ENCODE data around the gene BTBD9. TPM values are rescaled to one million over a fixed set of nuclear protein-coding genes. Genes with fewer than 3 reads are reported as not detected.

BTBD9 gene
- polyA plus RNA-seq, 1 experiment: 5.4 TPM

DNA sequence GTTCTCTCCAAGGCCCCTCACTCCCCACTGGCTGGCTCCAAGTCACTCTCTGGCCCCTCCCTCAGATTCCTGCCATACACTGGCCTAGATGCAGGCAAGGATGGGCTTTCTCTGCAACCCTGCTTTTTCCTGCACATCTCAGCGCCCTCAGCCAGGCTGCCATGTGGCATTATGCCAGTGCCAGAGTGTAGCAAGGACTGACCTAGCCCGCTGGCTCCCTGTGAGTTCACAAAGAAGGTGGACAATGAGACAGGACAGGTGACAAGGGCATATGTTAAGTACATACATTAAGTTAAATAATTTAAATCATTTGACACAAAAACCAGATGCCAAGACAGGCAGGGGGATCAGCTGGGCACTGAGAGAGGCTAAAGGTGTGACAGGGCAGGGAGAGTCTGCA, 425.6 kb downstream of the BTBD9 start:
- TF ChIP-seq CTCF (IDR thresholded peaks at IDR 0.05; ENCODE audit: insufficient read depth, low read depth, low read length): no peak
- no peak for DNase-seq (ENCODE audit: low read depth)
- Histone ChIP-seq H3K27me3 (ENCODE audit: control insufficient read depth, insufficient read depth, low read length) (no peaks in the 10 kb centered on the region), H3K4me3 (ENCODE audit: low read depth, low read length) (no peak overlapping the region), H3K36me3 (ENCODE audit: control insufficient read depth, insufficient read depth, low read length) (no peaks in the 10 kb centered on the region)
- CTCF ChIA-PET: no interaction called here
- POLR2A ChIA-PET: no interaction called here

DNA sequence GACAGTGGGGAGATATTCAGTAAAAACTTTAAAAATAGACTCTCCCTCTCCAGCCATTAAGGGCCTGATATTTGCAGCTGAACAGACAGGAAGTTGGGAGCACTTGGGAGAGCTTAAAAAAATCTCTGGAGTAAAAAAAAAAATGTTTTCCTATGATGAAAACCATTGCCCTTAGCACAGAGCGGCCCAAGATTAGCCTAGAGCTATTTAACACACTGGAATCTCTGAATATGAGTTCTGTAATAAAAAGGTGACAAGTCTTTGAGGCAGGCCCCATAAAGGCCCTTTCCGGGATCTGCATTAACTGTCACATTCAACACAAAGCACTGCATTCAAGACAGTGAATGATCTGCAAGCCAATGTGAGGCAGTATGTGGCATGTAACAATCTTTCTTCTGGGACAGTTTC, 426.5 kb downstream of the BTBD9 start:
- no peak for DNase-seq (ENCODE audit: low read depth)
- Histone ChIP-seq H3K4me3 (ENCODE audit: low read depth, low read length) (no peak overlapping the region), H3K36me3 (ENCODE audit: control insufficient read depth, insufficient read depth, low read length) (no peaks in the 10 kb centered on the region), H3K27me3 (ENCODE audit: control insufficient read depth, insufficient read depth, low read length) (no peaks in the 10 kb centered on the region)
- TF ChIP-seq CTCF (IDR thresholded peaks at IDR 0.05; ENCODE audit: insufficient read depth, low read depth, low read length): no peak
- ChIA-PET CTCF (interaction anchor here (0.8 kb wide), 1 partner anchor 30 kb away, joined by 3 read pairs; no protein-coding TSS in a partner anchor), POLR2A (no interaction called here)

DNA sequence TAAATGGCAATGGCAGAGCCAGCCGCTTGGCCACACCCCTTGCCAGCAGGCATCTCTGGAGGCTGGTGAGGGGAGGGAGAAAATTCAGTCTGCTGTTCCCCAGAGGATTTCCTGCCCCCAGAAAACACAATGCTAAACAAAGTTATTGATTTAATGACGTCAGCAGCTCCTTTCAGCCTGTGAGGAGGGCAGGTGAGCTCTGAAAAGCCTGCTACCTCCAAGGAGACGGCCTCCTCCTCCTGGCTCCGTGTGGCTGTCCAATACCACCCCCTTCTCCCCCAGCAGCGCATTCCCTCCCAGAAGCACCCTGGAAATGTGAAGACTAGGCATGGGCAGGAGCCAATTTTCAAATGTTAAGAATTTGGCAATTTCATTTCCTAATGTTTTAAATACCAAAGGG, 427.1 kb downstream of the BTBD9 start:
- ChIA-PET CTCF (interaction anchor here (0.8 kb wide), 1 partner anchor 31 kb away, joined by 3 read pairs; no protein-coding TSS in a partner anchor), POLR2A (no interaction called here)
- no peak overlapping the region for H3K4me3 ChIP-seq (ENCODE audit: low read depth, low read length)
- no peak for TF ChIP-seq CTCF (IDR thresholded peaks at IDR 0.05; ENCODE audit: insufficient read depth, low read depth, low read length)
- H3K27me3 ChIP-seq (ENCODE audit: control insufficient read depth, insufficient read depth, low read length): no peaks in the 10 kb centered on the region
- no peak for DNase-seq (ENCODE audit: low read depth)
- H3K36me3 ChIP-seq (ENCODE audit: control insufficient read depth, insufficient read depth, low read length): no peaks in the 10 kb centered on the region

DNA sequence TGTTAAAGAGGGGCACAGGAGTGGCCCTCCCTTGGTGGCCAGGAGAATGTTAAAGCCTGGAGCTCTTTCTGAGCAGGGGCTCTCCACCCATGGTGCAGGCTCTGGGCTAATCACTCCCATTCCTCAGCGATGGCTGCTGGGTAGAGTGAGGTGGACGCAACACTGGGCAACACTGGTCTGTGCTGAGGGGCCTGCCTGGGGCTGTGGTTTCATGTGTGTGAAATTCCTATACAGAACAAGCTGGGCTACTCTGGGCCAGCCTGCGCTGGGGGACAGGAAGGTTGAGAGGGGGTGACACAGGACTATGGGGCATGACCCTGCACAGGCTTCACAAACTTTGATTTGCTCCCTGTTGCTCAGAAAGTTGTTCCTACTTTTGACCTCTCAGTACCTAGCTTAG, 427.6 kb downstream of the BTBD9 start:
- ChIA-PET CTCF (no interaction called here), POLR2A (no interaction called here)
- no peak for TF ChIP-seq CTCF (IDR thresholded peaks at IDR 0.05; ENCODE audit: insufficient read depth, low read depth, low read length)
- Histone ChIP-seq H3K36me3 (ENCODE audit: control insufficient read depth, insufficient read depth, low read length) (no peaks in the 10 kb centered on the region), H3K27me3 (ENCODE audit: control insufficient read depth, insufficient read depth, low read length) (no peaks in the 10 kb centered on the region), H3K4me3 (ENCODE audit: low read depth, low read length) (no peak overlapping the region)
- no peak for DNase-seq (ENCODE audit: low read depth)

DNA sequence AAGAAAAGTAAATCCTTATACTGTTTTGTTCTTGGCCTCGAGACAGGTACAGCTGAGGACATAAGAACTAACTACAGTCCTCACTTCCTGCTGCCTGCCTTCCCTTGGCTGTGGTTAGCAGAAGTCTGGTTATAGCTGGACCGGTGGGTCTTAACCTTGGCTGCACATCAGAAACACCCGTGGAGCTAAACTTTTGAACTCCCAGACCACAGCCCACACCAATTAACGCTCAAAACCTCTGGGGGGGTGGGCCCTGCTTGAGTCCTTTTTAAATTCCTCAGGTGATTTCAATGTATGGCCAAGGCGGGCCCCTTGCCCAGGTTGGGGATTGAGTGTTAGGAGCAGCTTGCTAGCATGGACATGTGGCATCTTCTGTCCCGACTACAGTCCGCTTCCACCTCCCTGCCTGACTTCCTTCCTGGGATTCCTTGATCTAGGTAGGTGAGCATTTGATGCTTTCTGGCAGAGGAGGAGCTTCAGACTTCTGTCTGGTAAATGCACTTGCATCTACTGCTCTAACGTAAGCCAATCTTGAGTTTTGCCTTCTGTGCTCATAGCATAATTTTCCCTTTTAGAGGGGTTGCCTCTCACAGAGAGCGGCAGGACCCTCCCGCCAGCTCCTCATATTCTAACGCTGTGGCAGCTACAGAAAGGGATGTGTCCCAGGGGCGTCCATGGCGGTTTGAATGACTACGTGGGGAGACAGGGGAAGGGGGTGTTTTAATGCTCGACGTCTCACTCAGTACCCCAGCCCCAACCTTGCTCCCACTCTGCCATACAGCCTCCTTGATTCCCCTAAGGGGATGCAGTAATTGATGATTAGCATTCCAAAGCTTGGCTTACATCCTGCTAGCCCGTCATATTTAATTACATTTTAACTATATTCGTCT, 430.1 kb downstream of the BTBD9 start:
- no peak for DNase-seq (ENCODE audit: low read depth)
- ChIA-PET CTCF (interaction anchor here (0.8 kb wide), 1 partner anchor 271 kb away, joined by 3 read pairs; no protein-coding TSS in a partner anchor), POLR2A (no interaction called here)
- TF ChIP-seq CTCF (IDR thresholded peaks at IDR 0.05; ENCODE audit: insufficient read depth, low read depth, low read length): no peak
- Histone ChIP-seq H3K27me3 (ENCODE audit: control insufficient read depth, insufficient read depth, low read length) (no peaks in the 10 kb centered on the region), H3K36me3 (ENCODE audit: control insufficient read depth, insufficient read depth, low read length) (no peaks in the 10 kb centered on the region), H3K4me3 (ENCODE audit: low read depth, low read length) (no peak overlapping the region)

Measured in BJ (cell line).